OCI-LY1 (cell line): ENCODE measurements around the gene RASSF4.

Experiments used
- CTCF ChIP-seq: fragments of 200-600 bp; sonication (generic), shearing (Covaris generic); IDR thresholded peaks from 2 replicates; pipeline ENCODE4 v1.5.1; 2017; ENCODE audit warnings: mild to moderate bottlenecking, antibody characterized with exemption, low read length, moderate library complexity, mixed read lengths
- EZH2 ChIP-seq: fragments of 200-600 bp; sonication (generic), shearing (Covaris generic); IDR thresholded peaks from 2 replicates; pipeline ENCODE4 v1.8.0; 2017; ENCODE audit warnings: borderline replicate concordance, mixed run types, mild to moderate bottlenecking, antibody characterized with exemption, low read length, moderate library complexity, mixed read lengths

GRCh38 chr10:44961230-44961571 is 1.6 kb downstream of the RASSF4 start:
- TF ChIP-seq CTCF: no peak
- TF ChIP-seq EZH2: no peak
